Activated naive CD4-positive, alpha-beta T cell treated with anti-CD3 and anti-CD28 coated beads, Interleukin-2, amount 10 ng/mL, durations not matched to agents 7 days and 5 days (primary cell): ENCODE data around the gene LIFR.

ENCODE experiments used
- CTCF ChIA-PET: fragments of 350-600 bp; sonication (Branson Sonifier 250); formaldehyde crosslinking; loops from one replicate; lab custom pipeline; 2021; ENCODE audit warnings: antibody characterized with exemption; lab: Charles Lee
- DNase-seq: peaks from one replicate; pipeline ENCODE4 v3.0.0-alpha.2; 2020
- H3K27ac Mint-ChIP-seq: one replicate; pipeline ENCODE4 v1.8.0; 2021; ENCODE audit warnings: mild to moderate bottlenecking, moderate library complexity, mixed read lengths
- H3K27me3 Mint-ChIP-seq: one replicate; pipeline ENCODE4 v1.8.0; 2021; ENCODE audit warnings: mild to moderate bottlenecking, mixed read lengths
- H3K36me3 Mint-ChIP-seq: one replicate; pipeline ENCODE4 v1.8.0; 2021; ENCODE audit warnings: mixed read lengths
- H3K4me1 Mint-ChIP-seq: one replicate; pipeline ENCODE4 v1.8.0; 2021; ENCODE audit warnings: mixed read lengths
- H3K4me3 Mint-ChIP-seq: one replicate; pipeline ENCODE4 v1.8.0; 2021; ENCODE audit warnings: mild to moderate bottlenecking, moderate library complexity, mixed read lengths
- H3K9me3 Mint-ChIP-seq: one replicate; pipeline ENCODE4 v1.8.0; 2021; ENCODE audit warnings: mixed read lengths

LIFR gene

GRCh38 chr5:38591523-38591849, 35.0 kb upstream of the LIFR start:
- Mint-ChIP-seq H3K36me3 (no peaks in the 10 kb centered on the region), H3K27ac (no peak overlapping the region), H3K9me3 (no peaks in the 10 kb centered on the region), H3K27me3 (peaks cover 9% of the 10 kb centered on the region), H3K4me1 (no peaks in the 10 kb centered on the region), H3K4me3 (no peak overlapping the region)
- DNase-seq: no peak
- CTCF ChIA-PET: no interaction called here

- Mint-ChIP-seq H3K27me3 (peaks cover 10% of the 10 kb centered on the region), H3K36me3 (no peaks in the 10 kb centered on the region), H3K27ac (no peak overlapping the region), H3K9me3 (no peaks in the 10 kb centered on the region), H3K4me3 (no peak overlapping the region), H3K4me1 (no peaks in the 10 kb centered on the region)
- no peak for DNase-seq
- CTCF ChIA-PET: no interaction called here
These were observed 34.5 kb upstream of the LIFR start for GRCh38 chr5:38590838-38591522.

- CTCF ChIA-PET: no interaction called here
- Mint-ChIP-seq H3K27me3 (peaks cover 14% of the 10 kb centered on the region), H3K36me3 (no peaks in the 10 kb centered on the region), H3K4me3 (no peak overlapping the region), H3K4me1 (no peaks in the 10 kb centered on the region), H3K27ac (no peak overlapping the region), H3K9me3 (no peaks in the 10 kb centered on the region)
- no peak for DNase-seq
These were observed 33.2 kb upstream of the LIFR start for GRCh38 chr5:38589629-38590028.

- Mint-ChIP-seq H3K27me3 (peaks cover 19% of the 10 kb centered on the region), H3K27ac (no peak overlapping the region), H3K4me3 (no peak overlapping the region), H3K36me3 (no peaks in the 10 kb centered on the region), H3K9me3 (no peaks in the 10 kb centered on the region), H3K4me1 (no peaks in the 10 kb centered on the region)
- CTCF ChIA-PET: no interaction called here
- no peak for DNase-seq
These were observed 29.4 kb upstream of the LIFR start for GRCh38 chr5:38585816-38586215.

GRCh38 chr5:38583500-38583899, 27.1 kb upstream of the LIFR start:
- Mint-ChIP-seq H3K36me3 (no peaks in the 10 kb centered on the region), H3K27ac (no peak overlapping the region), H3K4me1 (no peaks in the 10 kb centered on the region), H3K4me3 (no peak overlapping the region), H3K27me3 (peaks cover 19% of the 10 kb centered on the region), H3K9me3 (no peaks in the 10 kb centered on the region)
- CTCF ChIA-PET: interaction anchor here (1.0 kb wide), 1 partner anchor 142 kb away, joined by 3 read pairs; no protein-coding TSS in a partner anchor
- DNase-seq: no peak

GRCh38 chr5:38582975-38583319, 26.5 kb upstream of the LIFR start:
- H3K27me3 Mint-ChIP-seq: peaks cover 16% of the 10 kb centered on the region
- no peak overlapping the region for H3K27ac Mint-ChIP-seq
- no peak overlapping the region for H3K4me3 Mint-ChIP-seq
- no peaks in the 10 kb centered on the region for H3K9me3 Mint-ChIP-seq
- DNase-seq: no peak
- CTCF ChIA-PET: interaction anchor here (1.0 kb wide), 1 partner anchor 141 kb away, joined by 3 read pairs; no protein-coding TSS in a partner anchor
- H3K4me1 Mint-ChIP-seq: no peaks in the 10 kb centered on the region
- no peaks in the 10 kb centered on the region for H3K36me3 Mint-ChIP-seq

GRCh38 chr5:38582293-38582974, 26.0 kb upstream of the LIFR start:
- CTCF ChIA-PET: interaction anchor here (1.0 kb wide), 1 partner anchor 140 kb away, joined by 3 read pairs; no protein-coding TSS in a partner anchor
- Mint-ChIP-seq H3K4me3 (no peak overlapping the region), H3K4me1 (no peaks in the 10 kb centered on the region), H3K27me3 (peaks cover 15% of the 10 kb centered on the region), H3K27ac (no peak overlapping the region), H3K9me3 (no peaks in the 10 kb centered on the region), H3K36me3 (no peaks in the 10 kb centered on the region)
- no peak for DNase-seq

- no peak for DNase-seq
- Mint-ChIP-seq H3K9me3 (no peaks in the 10 kb centered on the region), H3K4me1 (no peaks in the 10 kb centered on the region), H3K27ac (no peak overlapping the region), H3K36me3 (no peaks in the 10 kb centered on the region), H3K27me3 (peaks cover 15% of the 10 kb centered on the region), H3K4me3 (no peak overlapping the region)
- CTCF ChIA-PET: no interaction called here
These were observed 25.2 kb upstream of the LIFR start for GRCh38 chr5:38581597-38581996.

- no peaks in the 10 kb centered on the region for H3K4me1 Mint-ChIP-seq
- no peak for DNase-seq
- H3K27ac Mint-ChIP-seq: no peak overlapping the region
- no peaks in the 10 kb centered on the region for H3K36me3 Mint-ChIP-seq
- CTCF ChIA-PET: no interaction called here
- H3K9me3 Mint-ChIP-seq: no peaks in the 10 kb centered on the region
- no peak overlapping the region for H3K4me3 Mint-ChIP-seq
- peaks cover 11% of the 10 kb centered on the region for H3K27me3 Mint-ChIP-seq
These were observed 22.7 kb upstream of the LIFR start for GRCh38 chr5:38579105-38579504.

- CTCF ChIA-PET: no interaction called here
These were observed 20.7 kb upstream of the LIFR start for GRCh38 chr5:38576961-38577684.

GRCh38 chr5:38576442-38576841, 20.0 kb upstream of the LIFR start:
- H3K4me3 Mint-ChIP-seq: no peak overlapping the region
- no peaks in the 10 kb centered on the region for H3K4me1 Mint-ChIP-seq
- CTCF ChIA-PET: no interaction called here
- H3K36me3 Mint-ChIP-seq: no peaks in the 10 kb centered on the region
- no peak for DNase-seq
- H3K27me3 Mint-ChIP-seq: peaks cover 10% of the 10 kb centered on the region
- no peak overlapping the region for H3K27ac Mint-ChIP-seq
- H3K9me3 Mint-ChIP-seq: no peaks in the 10 kb centered on the region

More at GRCh38 chr5:38576961-38577684, 20.7 kb upstream of the LIFR start:
- no peak overlapping the region for H3K4me3 Mint-ChIP-seq
- no peak for DNase-seq
- no peaks in the 10 kb centered on the region for H3K4me1 Mint-ChIP-seq
- H3K36me3 Mint-ChIP-seq: no peaks in the 10 kb centered on the region
- H3K9me3 Mint-ChIP-seq: no peaks in the 10 kb centered on the region
- H3K27ac Mint-ChIP-seq: no peak overlapping the region
- peaks cover 15% of the 10 kb centered on the region for H3K27me3 Mint-ChIP-seq

- Mint-ChIP-seq H3K4me3 (no peak overlapping the region), H3K36me3 (no peaks in the 10 kb centered on the region), H3K9me3 (no peaks in the 10 kb centered on the region), H3K27ac (no peak overlapping the region), H3K27me3 (peaks cover 10% of the 10 kb centered on the region), H3K4me1 (no peaks in the 10 kb centered on the region)
- CTCF ChIA-PET: no interaction called here
- DNase-seq: no peak
These were observed 19.0 kb upstream of the LIFR start for GRCh38 chr5:38575476-38575875.

- no peaks in the 10 kb centered on the region for H3K9me3 Mint-ChIP-seq
- peaks cover 10% of the 10 kb centered on the region for H3K27me3 Mint-ChIP-seq
- H3K36me3 Mint-ChIP-seq: no peaks in the 10 kb centered on the region
- DNase-seq: no peak
- H3K4me3 Mint-ChIP-seq: no peak overlapping the region
- CTCF ChIA-PET: no interaction called here
- H3K4me1 Mint-ChIP-seq: no peaks in the 10 kb centered on the region
- H3K27ac Mint-ChIP-seq: no peak overlapping the region
These were observed 17.6 kb upstream of the LIFR start for GRCh38 chr5:38574009-38574408.

- Mint-ChIP-seq H3K4me3 (no peak overlapping the region), H3K27ac (no peak overlapping the region), H3K4me1 (no peaks in the 10 kb centered on the region), H3K9me3 (no peaks in the 10 kb centered on the region), H3K27me3 (peaks cover 10% of the 10 kb centered on the region), H3K36me3 (no peaks in the 10 kb centered on the region)
- no peak for DNase-seq
- CTCF ChIA-PET: no interaction called here
These were observed 17.1 kb upstream of the LIFR start for GRCh38 chr5:38573521-38573920.

- no peaks in the 10 kb centered on the region for H3K9me3 Mint-ChIP-seq
- H3K4me3 Mint-ChIP-seq: no peak overlapping the region
- no peak overlapping the region for H3K27ac Mint-ChIP-seq
- no peak for DNase-seq
- CTCF ChIA-PET: no interaction called here
- peaks cover 18% of the 10 kb centered on the region for H3K27me3 Mint-ChIP-seq
- no peaks in the 10 kb centered on the region for H3K36me3 Mint-ChIP-seq
- H3K4me1 Mint-ChIP-seq: no peaks in the 10 kb centered on the region
These were observed 12.7 kb upstream of the LIFR start for GRCh38 chr5:38569180-38569579.
